HG03442 (cell line): ENCODE measurements around the gene TMEM30B.

Source experiments
- ATAC-seq: cut with Tn5 transposase; IDR thresholded peaks from one replicate; pipeline ENCODE4 v1.9.1; 2021; ENCODE audit warnings: mild to moderate bottlenecking, moderate library complexity; ENCODE audit not compliant: unreplicated experiment

The TMEM30B gene

GRCh38 chr14:61238611-61239245 is 42.4 kb downstream of the TMEM30B start:
- ATAC-seq, result no peak

- no peak for ATAC-seq
Observed at GRCh38 chr14:61234215-61234916, 46.8 kb downstream of the TMEM30B start.

GRCh38 chr14:61233436-61233956 is 47.6 kb downstream of the TMEM30B start:
- no peak for ATAC-seq

GRCh38 chr14:61231810-61232209 is 49.3 kb downstream of the TMEM30B start:
- no peak for ATAC-seq

GRCh38 chr14:61229981-61230380 is 51.2 kb downstream of the TMEM30B start:
- ATAC-seq, result no peak

GRCh38 chr14:61229475-61229888 is 51.7 kb downstream of the TMEM30B start:
- ATAC-seq, result no peak

- no peak for ATAC-seq
Observed at GRCh38 chr14:61227884-61228591, 53.1 kb downstream of the TMEM30B start.
